ENCODE data around the gene CAMK1D.

The CAMK1D gene

DNA sequence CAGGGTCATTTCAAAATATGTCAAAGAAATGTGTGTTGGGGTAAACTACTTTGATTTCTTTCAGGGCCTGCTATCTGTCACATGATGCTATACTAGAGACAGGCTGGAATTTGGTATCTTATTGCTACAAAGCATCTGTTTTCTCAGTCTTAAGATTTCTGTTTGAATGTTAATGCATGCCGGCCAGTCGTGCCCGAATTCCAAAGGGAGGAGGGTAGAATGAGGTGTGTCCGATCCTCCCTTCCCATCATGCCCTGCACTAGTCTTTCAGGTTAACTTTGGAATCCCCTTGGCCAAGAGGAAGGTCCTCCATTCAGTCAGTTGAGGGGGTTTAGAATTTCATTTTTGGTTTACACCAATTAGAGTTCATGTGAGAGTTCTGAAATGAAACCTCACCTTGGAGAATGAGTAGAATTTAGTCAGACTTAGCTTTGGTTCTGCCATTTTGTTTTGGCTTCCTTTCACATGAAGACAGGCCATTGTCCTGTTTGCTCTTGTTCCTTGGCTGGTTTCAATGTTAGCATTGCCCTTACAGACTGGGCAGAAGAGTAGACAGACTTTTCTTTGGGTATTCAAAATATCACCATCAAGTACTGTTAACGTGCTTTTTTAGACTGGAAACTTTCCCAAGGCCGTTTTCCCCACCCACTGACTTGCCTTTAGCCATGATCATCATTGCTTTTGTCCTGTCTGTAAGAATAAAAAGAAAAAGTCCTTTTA, 95.8 kb downstream of the CAMK1D start:
- no peak for DNase-seq
- Histone ChIP-seq H3K4me3 (ENCODE audit: low read length) (no peak overlapping the region), H3F3A (ENCODE audit: insufficient read depth, low read length) (peaks cover 5% of the 10 kb centered on the region; the same call in 1 of the 2 replicates), H3K27ac (ENCODE audit: low read length) (no peak overlapping the region), H3K9ac (ENCODE audit: low read length) (no peak overlapping the region), H3K27me3 (replicated peaks; ENCODE audit: insufficient read depth, low read length) (no peaks in the 10 kb centered on the region), H2AFZ (ENCODE audit: low read length) (no peak overlapping the region), H3K79me2 (ENCODE audit: low read length) (peaks cover 48% of the 10 kb centered on the region), H3K9me2 (replicated peaks; ENCODE audit: insufficient read depth, low read length) (no peaks in the 10 kb centered on the region), H3K36me3 (replicated peaks; ENCODE audit: insufficient read depth, low read length) (no peaks in the 10 kb centered on the region), H3K4me1 (ENCODE audit: low read length) (peaks cover 6% of the 10 kb centered on the region), H3K9me3 (replicated peaks; ENCODE audit: insufficient read depth, low read length) (no peaks in the 10 kb centered on the region), H4K20me1 (ENCODE audit: insufficient read depth, low read length) (no peaks in the 10 kb centered on the region), H3K4me2 (ENCODE audit: low read depth, low read length) (no peak overlapping the region)
- TF ChIP-seq EZH2phosphoT487 (IDR thresholded peaks at IDR 0.05; ENCODE audit: low read length) (no peak), EZH2 (optimal IDR thresholded peaks at IDR 0.05; ENCODE audit: low read depth, low read length) (no peak)
- TF ChIP-seq, protein P1, sequence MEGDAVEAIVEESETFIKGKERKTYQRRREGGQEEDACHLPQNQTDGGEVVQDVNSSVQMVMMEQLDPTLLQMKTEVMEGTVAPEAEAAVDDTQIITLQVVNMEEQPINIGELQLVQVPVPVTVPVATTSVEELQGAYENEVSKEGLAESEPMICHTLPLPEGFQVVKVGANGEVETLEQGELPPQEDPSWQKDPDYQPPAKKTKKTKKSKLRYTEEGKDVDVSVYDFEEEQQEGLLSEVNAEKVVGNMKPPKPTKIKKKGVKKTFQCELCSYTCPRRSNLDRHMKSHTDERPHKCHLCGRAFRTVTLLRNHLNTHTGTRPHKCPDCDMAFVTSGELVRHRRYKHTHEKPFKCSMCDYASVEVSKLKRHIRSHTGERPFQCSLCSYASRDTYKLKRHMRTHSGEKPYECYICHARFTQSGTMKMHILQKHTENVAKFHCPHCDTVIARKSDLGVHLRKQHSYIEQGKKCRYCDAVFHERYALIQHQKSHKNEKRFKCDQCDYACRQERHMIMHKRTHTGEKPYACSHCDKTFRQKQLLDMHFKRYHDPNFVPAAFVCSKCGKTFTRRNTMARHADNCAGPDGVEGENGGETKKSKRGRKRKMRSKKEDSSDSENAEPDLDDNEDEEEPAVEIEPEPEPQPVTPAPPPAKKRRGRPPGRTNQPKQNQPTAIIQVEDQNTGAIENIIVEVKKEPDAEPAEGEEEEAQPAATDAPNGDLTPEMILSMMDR (IDR thresholded peaks at IDR 0.05; ENCODE audit: low read length) = no peak

GRCh38 chr10:12445701-12446334, 96.5 kb downstream of the CAMK1D start:
- no peak for TF ChIP-seq EZH2 (optimal IDR thresholded peaks at IDR 0.05; ENCODE audit: low read depth, low read length)
- no peak for TF ChIP-seq EZH2phosphoT487 (IDR thresholded peaks at IDR 0.05; ENCODE audit: low read length)
- TF ChIP-seq, protein P1 (IDR thresholded peaks at IDR 0.05; ENCODE audit: low read length) = no peak
- Histone ChIP-seq H3K9me2 (replicated peaks; ENCODE audit: insufficient read depth, low read length) (no peaks in the 10 kb centered on the region), H3K9ac (ENCODE audit: low read length) (no peak overlapping the region), H3K4me2 (ENCODE audit: low read depth, low read length) (no peak overlapping the region), H2AFZ (ENCODE audit: low read length) (no peak overlapping the region), H3K36me3 (replicated peaks; ENCODE audit: insufficient read depth, low read length) (no peaks in the 10 kb centered on the region), H3F3A (ENCODE audit: insufficient read depth, low read length) (peaks cover 5% of the 10 kb centered on the region; the same call in 1 of the 2 replicates), H3K9me3 (replicated peaks; ENCODE audit: insufficient read depth, low read length) (no peaks in the 10 kb centered on the region), H3K27me3 (replicated peaks; ENCODE audit: insufficient read depth, low read length) (no peaks in the 10 kb centered on the region), H3K79me2 (ENCODE audit: low read length) (peaks cover 49% of the 10 kb centered on the region), H3K4me3 (ENCODE audit: low read length) (no peak overlapping the region), H3K4me1 (ENCODE audit: low read length) (peaks cover 6% of the 10 kb centered on the region), H4K20me1 (ENCODE audit: insufficient read depth, low read length) (no peaks in the 10 kb centered on the region), H3K27ac (ENCODE audit: low read length) (no peak overlapping the region)
- DNase-seq = no peak

- Histone ChIP-seq H3K27me3 (replicated peaks; ENCODE audit: insufficient read depth, low read length) (no peaks in the 10 kb centered on the region), H3K4me1 (ENCODE audit: low read length) (peaks cover 6% of the 10 kb centered on the region), H3K27ac (ENCODE audit: low read length) (peak overlapping the region; percentile 70), H3F3A (ENCODE audit: insufficient read depth, low read length) (peaks cover 5% of the 10 kb centered on the region; the same call in 1 of the 2 replicates), H3K9me2 (replicated peaks; ENCODE audit: insufficient read depth, low read length) (no peaks in the 10 kb centered on the region), H3K9me3 (replicated peaks; ENCODE audit: insufficient read depth, low read length) (no peaks in the 10 kb centered on the region), H3K36me3 (replicated peaks; ENCODE audit: insufficient read depth, low read length) (no peaks in the 10 kb centered on the region), H3K79me2 (ENCODE audit: low read length) (peaks cover 50% of the 10 kb centered on the region), H4K20me1 (ENCODE audit: insufficient read depth, low read length) (no peaks in the 10 kb centered on the region), H2AFZ (ENCODE audit: low read length) (no peak overlapping the region), H3K4me3 (ENCODE audit: low read length) (peak overlapping the region; percentile 6; the same call in 1 of the 2 replicates), H3K4me2 (ENCODE audit: low read depth, low read length) (peak overlapping the region; percentile 20; the same call in 1 of the 2 replicates), H3K9ac (ENCODE audit: low read length) (peak overlapping the region; percentile 49)
- DNase-seq = no peak
- TF ChIP-seq, protein P1 (IDR thresholded peaks at IDR 0.05; ENCODE audit: low read length) = no peak
- no peak for TF ChIP-seq EZH2phosphoT487 (IDR thresholded peaks at IDR 0.05; ENCODE audit: low read length)
- TF ChIP-seq EZH2 (optimal IDR thresholded peaks at IDR 0.05; ENCODE audit: low read depth, low read length) = no peak
These were observed 99.0 kb downstream of the CAMK1D start for GRCh38 chr10:12448340-12448728.
